HG03521 (cell line): ENCODE results near the gene LPP.

Experiments used
- ATAC-seq: cut with Tn5 transposase; IDR thresholded peaks from one replicate; pipeline ENCODE4 v1.9.1; 2021; ENCODE audit warnings: mild to moderate bottlenecking, moderate library complexity; ENCODE audit not compliant: unreplicated experiment

The LPP gene

DNA sequence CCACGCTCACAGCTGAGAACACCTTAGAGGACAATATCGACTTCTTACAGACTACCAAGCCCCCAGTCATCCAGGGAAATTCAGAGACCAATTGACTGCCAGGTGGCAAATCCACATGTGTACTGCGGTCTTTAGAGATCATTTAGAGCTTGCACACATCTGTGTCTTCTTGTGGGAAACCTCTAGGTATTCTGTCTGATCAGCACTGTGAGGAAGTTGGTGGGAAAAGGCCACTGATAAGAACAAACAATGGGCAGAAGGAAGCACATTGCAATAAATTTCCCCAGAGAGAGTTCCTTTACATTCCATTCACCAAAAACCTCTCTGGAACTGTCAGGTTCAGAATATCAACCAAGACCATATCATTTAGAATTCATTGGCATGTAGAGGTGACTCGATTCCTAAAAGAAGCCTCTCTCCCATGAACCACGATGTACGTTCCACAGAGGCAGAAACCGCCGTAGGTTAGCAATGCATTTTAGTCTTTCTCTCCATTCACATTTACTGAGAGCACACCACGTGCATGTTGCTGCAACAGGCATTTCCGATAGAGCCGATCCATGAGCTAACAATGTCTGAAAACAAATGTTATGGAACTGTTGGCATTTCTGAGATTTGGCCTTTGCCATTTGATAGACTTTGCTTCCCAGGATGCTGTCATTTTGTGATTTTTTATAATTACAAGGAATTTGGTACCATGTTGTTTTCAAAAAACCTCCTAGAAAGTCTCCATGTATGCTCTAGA, 730.5 kb downstream of the LPP start:
- no peak for ATAC-seq

DNA sequence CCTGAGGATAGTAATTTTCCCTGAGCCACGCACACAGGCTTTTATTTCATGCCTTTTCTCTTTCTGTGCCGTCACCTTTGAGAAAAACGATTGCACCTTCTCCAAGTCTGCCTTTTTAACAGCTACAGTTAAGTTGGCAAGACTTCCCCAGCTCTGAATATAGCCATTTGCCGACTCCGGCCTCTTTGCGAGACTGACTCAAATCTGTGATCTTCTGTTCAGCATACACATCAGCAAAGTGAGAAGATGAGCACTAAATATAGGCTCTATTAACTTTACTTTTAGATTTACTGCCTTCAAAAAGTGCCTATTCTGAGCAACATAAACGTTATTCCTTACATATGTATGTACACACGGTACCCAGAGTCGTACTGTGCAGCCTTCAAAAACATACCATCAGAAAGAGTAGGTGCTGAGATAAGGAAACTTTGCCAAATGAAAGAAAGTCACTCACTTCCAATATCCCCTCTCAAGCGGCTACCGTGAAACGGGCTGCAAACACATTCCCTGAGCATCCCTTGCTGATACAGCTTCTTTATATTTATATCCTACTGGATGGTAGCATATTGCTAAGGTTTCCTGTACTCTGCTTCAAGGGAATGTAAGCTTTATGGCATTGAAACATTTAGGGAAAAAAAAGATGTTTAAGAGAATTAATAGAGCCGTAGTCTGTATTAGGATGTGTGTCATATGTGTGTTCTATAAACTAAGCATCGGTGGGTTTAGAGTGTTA, 734.5 kb downstream of the LPP start:
- no peak for ATAC-seq

DNA sequence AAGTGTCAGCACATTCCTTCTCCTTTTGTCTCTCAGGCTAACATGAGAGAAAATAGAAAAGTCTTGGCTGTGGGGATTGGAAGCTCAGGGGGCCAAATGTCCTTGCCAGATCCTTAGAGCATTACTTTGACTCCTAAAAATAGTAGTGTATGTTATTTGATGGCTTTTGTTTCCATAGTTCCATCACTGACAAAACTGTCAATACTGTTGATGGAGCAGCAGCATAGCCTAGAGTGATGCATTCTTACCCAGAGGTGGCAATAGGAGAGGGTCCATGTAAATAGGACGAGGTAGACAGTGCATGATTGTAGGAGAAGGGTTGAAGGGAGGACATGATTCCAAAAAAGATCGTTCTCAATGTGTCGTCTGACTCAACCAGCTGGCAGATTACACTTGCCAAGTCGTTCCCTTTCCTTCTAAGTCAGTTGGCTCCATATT, 735.1 kb downstream of the LPP start:
- no peak for ATAC-seq

DNA sequence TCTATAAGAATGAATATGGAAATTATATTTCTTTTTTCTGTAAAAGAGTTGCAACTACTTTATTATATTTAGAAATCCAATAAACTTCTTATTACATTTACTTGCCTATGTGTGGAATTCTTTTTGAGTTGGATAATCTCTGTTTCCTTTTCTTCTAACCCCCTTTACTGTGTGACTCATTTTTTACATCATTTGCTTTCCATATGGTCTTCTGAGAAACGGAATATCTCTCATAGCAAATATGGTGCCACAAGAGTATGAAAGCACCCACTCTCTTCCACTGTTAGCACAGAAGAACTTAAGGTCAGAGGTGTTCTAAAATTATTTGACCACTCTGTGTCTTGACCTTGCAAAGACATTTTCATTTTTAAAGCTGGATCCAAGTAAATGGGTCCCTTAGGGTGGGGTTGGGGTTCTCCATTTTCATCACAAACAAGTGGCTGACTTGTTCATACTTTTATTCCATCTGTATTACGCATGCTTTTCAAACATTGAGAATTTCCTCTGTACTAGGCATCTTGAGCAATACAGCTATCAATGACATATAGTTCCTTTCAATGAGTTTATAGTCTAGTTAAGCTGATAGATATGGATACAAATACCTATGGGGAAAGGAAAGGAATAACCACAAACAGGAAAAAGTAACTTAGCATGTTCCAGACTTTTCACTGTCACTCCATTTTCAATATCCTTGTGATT, 736.8 kb downstream of the LPP start:
- ATAC-seq: no peak

DNA sequence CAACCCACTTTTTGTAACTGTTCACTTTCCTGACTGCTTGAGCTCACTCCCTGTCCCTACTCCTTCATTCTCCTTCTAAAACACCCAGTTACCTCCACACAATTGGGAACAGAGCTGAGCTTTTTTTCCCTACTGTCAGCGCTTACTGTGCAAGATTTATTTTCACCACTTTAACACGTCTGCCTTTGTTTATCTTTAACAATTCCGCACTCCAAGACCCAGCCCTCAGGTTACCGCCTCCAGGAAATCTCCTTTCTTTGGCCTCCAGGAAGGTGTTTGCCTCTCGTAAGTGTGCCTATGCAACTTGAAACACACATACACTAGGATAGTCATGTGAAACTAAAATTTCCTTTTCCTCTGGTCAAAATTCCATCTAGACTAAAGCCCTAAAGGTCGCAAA, 745.9 kb downstream of the LPP start:
- ATAC-seq: no peak

DNA sequence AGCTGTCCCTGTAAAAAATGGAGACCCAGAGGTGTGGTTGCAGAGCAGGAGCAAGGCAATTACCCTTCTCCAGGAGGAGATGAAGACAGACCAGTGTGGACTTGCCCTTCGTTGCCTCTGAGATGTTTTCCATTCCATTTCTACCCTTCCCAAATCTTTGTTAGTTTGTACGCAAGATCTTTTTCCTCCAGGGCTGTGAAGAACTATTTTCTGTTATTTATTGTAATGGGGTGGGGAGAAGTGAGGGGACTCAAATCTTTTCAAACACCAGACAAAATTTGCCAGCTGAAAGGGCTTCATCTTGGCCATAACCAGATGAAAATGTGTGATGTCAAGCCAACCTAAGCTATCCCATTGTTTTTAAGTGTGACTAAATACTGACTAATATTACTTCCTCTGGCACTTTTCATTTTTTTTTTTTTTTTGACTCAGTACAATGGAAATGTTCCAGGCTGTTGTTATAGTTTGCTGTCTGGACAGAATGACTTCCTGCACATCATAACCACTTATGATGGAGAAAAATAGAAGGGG, 746.5 kb downstream of the LPP start:
- no peak for ATAC-seq

DNA sequence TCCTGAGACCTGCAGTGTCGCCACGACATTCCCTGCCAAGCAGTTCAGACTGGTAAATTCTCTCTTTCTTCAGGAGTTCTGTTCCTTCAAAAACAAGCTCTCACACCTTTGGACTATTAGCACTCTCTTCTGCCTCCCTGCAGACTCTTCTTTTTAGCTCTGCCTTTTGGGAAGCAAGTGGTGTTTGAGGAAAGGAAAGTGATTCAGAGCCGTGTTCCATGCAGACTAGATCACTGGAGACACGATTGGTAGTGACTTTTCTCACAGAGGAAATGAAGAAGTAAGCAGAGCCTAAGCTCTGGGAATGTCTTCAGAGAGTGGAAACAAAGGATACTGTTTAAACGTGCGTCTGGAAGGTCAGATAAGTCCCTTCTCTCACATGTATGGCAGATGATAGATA, 747.2 kb downstream of the LPP start:
- ATAC-seq: no peak

DNA sequence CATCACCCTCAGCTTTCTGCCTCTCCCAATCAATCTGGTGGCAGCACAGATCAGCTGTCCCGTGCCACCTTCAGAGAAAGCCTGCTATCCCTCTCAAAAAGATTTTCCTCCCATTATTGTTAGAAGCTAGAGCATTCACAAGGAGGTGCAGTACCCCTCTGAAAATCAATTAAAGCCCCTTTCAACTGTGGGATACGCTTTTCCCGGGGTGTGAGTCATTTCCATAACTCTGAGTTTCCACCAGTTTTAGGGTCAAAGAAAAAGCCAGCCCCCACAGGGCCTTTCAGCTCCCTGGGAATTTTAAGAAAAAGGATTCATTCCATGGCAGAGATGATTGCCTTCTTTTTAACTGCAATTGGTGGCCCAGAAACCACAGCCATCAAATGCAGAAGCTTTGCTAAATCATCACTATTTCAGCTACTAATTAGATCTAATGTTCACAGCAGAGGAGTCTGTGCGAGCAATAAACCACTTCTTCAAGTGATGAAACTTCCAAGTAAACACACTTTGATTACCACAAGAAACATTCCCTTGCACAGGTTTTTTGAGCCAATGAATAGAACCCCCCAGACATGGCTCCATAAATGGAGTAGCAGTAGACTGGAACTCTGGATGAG, 747.8 kb downstream of the LPP start:
- no peak for ATAC-seq

DNA sequence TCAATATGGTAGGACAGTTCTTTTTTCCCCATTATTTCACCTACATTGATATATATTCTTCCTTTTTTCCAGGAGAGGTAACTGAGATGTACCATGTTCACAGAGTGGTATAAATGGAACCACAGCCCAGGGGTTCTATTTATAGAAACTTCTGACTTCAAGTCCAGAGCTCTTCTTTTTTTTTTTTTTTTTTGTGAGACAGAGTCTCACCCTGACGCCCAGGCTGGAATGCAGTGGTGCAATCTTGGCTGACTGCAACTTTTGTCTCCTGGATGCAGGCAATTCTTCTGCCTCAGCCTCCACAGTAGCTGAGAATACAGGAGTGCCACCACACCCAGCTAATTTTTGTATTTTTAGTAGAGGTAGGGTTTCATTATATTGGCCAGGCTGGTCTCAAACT, 750.7 kb downstream of the LPP start:
- ATAC-seq: no peak

DNA sequence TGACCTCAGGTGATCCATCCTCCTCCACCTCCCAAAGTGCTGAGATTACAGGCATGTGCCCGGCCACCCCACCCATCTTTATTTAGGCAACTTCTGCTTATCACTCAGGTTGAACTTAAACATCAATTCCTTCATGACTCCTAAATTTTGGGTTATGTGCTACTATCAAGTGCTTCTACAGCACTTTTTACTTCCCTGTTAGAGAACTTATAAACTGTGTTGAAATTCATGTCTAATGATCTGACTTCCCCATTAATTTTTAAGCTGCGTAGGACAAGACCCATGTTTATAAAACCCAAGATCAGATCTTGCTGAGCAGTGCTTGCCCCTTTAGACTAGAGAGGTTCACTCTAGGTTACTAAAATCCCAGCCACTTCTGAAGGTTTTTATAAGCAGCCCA, 751.6 kb downstream of the LPP start:
- ATAC-seq: no peak

DNA sequence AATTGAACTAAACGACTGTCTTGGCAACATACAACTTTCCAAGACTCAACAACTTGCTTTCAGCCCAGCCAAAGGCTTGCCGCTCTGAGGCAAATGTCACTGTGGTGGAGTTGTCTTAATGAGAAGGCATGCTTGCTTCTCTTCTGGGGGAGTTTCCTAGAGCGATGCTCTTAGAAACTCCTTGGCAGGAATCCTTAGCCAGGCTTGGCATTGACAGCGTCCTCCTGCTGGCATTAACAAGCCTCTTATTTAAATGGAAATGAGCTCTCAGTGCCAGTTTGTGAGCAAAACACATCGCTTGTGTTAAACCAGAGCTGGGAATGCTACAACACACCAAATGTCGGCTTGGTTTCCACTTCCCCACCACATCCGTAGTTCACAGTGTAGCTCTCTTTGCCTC, 752.3 kb downstream of the LPP start:
- ATAC-seq: no peak

DNA sequence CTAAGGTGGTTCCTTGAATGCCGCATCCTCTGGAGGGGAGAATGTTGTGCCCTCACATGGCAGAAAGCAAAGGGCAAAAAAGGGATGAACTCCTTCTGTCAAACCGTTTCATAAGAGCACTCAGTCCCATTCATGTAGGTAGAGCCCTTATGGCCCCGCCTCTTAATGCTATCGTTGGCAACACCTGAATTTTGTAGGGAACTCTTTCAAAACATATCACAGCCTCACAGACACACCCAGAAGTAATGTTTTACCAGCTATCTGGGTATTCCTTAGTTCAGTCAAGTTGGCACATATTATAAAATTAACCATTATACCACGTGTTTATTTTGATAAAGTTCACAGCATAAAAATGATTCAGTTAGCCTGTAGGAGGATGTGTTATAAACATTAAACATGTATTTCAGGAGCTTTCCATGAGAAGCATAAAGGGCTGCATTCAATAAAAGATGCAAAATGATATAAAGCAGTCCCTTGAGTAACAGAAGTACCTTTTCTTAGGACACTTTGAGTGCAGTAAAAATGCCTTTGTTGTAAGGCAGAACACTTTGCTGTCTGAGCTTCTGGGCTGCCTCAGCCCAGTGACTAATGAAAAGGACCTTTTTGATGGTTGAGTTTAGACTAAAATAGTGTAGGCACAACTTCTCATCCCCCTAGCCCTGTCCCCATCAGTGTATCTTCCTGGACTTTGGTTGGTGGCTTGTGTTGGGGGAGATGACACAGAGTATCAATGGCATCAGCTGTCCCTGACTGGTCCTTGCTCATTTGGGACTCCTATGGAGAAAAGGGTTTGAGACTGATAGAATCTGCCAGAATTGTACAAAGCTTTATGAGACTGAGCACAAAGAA, 754.3 kb downstream of the LPP start:
- ATAC-seq: no peak

DNA sequence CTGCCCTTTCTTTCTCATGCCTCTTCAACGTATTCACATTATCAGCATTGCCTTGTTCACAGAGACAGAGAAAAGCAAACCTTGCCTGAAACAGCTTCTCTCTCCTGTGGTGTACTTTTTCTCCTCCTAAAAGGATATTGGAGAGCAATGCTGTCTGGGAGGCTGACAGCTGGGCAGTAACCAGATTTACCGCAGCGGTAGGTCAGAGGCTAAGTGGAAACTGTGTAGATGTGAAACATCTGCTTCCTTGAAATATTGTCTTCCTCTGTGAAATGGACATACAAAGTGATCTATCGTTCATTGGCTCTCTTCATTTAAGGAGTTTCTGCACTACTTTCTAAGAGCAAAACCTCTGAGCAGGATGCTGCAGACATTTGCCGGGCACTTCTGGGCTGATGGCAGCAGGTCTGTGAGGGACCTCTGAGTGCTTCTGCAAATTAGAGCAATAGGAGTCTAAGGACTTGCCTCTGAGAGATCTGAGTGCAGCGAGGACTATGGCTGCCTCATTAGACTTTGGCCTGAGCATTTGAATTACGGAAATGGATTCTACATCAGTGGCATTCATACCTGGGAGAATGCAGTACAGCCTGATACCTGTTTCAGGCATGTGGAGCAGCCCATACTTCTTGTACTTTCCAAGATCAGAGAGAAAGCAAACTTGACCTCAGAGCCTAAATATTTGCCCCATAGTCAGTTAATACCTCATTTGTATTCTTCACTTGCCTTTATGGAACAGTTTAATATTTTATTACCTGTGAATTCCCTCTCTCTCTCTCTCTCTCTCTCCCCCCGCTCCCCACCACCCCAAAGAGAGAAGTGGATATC, 757.3 kb downstream of the LPP start:
- ATAC-seq: no peak

DNA sequence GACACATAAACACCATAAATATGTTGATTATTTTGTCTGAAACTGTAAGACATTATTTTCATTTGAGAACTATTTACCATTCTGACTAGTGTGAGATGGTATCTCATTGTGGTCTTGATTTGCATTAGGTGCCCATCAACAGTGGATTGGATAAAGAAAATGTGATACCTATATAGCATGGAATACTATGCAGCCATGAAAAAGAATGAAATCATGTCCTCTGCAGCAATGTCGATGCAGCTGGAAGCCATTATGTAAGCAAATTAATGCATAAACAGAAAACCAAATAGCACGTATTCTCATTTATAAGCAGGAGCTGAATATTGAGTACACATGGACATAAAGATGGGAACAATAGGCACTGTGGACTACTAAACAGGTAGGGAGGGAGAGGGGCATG, 759.1 kb downstream of the LPP start:
- no peak for ATAC-seq

DNA sequence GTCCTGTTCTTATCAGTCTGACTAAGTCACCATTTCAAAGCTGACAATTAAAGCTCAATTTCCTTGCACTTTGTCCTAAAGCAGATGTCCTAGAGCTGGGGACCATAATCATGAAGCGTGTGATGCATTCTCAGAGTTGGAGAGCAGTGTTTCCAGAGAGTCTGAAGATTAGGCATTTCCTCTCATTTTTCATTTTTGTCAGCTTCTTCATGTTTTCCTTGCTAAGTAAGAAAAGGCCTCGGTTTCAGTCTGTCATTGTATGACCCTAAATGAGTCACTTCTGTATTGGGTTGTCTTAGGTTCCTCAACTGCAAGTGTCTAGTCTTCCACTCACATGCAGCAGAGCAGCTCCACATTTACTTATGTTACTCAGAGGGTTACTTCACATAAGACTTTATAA, 760.6 kb downstream of the LPP start:
- ATAC-seq: peak; percentile 50

DNA sequence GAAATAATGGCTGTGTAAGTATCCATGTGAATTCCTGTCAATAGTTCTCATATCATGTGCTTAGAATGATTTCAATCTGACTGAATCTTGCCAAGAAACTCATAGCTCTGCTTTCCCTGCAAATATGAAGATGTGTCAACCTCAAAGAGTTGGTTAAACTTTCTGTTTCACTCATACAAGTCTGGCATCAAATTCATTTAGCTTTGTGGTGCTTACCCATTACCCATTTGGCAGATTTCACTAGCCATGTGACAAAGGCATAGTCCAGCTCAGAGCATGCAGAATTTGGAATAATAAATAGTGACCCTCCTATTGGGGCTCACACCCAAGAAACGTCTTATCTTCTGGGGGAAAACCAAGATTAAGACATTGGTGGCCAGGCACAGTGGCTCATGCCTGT, 761.2 kb downstream of the LPP start:
- no peak for ATAC-seq

DNA sequence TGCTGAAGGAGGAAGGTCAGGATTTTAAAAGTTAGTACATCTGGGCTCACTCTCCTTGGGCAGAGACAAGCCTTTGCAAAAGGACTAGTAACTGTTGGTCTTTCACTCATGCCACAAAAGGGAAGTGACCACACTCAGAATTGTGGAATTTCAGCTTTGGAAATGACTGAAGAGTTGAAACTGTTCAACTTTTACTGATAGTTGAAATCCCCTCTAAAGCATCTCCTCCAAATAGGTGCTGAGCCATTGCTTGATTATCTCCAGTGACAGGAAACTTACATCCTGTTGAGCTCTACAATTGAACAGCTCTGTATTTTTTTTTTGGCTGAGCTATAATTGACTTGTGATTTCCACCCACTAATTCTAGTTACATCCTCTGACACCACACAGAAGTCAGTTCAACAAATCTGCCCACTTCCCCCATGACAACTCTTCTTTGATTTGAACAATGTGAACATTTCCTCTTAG, 763.0 kb downstream of the LPP start:
- ATAC-seq: peak; percentile 51

DNA sequence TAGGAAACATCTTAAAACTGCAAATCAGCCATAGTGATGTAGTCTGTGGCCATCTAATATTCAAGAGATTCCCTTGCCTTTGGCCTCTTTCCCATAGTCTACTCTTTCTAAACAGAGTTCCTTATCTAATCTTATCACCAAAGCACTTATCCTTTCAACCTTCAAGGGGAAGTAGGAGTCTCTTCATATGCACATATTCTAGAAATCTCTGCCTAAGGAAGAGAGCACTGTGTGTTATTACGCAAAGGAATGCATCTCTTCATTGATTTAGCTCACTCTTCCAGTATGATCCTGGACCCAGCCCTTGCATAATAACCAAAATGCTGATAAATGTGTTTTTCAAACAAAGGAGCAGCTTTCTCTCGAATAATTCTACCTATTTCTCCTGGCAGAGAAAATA, 764.1 kb downstream of the LPP start:
- no peak for ATAC-seq

DNA sequence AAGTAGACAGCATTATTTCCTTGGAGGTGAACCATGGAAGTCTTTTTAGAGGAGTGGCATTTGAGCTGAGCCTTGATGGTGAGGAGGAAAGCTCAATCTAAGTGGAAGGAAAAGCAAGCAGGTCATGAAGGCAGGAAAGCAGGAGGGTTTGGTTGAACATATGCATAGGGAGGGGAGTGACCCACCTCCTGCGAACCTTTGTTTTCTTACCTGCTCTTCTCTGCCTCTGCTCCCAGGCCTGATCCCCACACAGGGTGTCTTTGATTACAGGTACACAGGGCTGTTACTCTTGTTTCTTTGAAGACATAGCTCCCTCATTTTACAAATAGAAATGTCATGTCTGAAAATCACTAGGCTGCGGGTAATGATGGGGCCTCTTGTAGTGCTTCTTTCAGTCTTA, 769.7 kb downstream of the LPP start:
- no peak for ATAC-seq
